ENCODE measurements around the gene DLGAP1. TPM values are rescaled to one million over a fixed set of nuclear protein-coding genes. Genes with fewer than 3 reads are reported as not detected.

DLGAP1 gene
- total RNA-seq, 2 experiments from 2014 or later = 0.31 to 0.36 TPM

DNA sequence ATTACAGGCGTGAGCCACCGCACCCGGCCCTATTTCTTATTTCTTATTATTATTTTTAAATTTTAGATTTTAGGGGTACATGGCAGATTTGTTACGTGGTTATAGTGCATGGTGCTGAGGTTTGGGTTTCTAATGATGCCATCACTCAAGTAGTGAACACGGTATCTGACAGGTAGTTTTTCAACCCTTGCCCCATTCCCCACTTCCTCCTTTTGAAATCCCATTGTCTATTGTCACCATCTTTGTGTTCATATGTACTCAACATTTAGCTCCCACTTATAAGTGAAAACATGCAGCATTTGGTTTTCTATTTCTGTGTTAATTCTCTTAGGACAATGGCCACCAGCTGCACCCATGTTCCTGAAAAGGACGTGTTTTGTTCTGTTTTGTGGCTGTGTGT is 965.6 kb downstream of the DLGAP1 start:
- TF ChIP-seq, protein P1, sequence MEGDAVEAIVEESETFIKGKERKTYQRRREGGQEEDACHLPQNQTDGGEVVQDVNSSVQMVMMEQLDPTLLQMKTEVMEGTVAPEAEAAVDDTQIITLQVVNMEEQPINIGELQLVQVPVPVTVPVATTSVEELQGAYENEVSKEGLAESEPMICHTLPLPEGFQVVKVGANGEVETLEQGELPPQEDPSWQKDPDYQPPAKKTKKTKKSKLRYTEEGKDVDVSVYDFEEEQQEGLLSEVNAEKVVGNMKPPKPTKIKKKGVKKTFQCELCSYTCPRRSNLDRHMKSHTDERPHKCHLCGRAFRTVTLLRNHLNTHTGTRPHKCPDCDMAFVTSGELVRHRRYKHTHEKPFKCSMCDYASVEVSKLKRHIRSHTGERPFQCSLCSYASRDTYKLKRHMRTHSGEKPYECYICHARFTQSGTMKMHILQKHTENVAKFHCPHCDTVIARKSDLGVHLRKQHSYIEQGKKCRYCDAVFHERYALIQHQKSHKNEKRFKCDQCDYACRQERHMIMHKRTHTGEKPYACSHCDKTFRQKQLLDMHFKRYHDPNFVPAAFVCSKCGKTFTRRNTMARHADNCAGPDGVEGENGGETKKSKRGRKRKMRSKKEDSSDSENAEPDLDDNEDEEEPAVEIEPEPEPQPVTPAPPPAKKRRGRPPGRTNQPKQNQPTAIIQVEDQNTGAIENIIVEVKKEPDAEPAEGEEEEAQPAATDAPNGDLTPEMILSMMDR (IDR thresholded peaks at IDR 0.05) = no peak
- DNase-seq (no peak), ATAC-seq (ENCODE audit: poor library complexity) (no peak)
- Histone ChIP-seq H3K9me3 (ENCODE audit: control insufficient read depth in 1 of 2, insufficient read depth in 1 of 2, low read length in 2 of 2) (no peaks in the 10 kb centered on the region), H3K4me3 (ENCODE audit: low read length) (no peak overlapping the region), H3K36me3 (ENCODE audit: insufficient read depth, low read length) (no peaks in the 10 kb centered on the region), H3K27me3 (ENCODE audit: control insufficient read depth in 1 of 2, insufficient read depth in 2 of 2, low read length in 2 of 2) (no peaks in the 10 kb centered on the region), H3K27ac (ENCODE audit: low read depth in 1 of 2, low read length in 2 of 2) (no peak overlapping the region), H3K4me1 (ENCODE audit: insufficient read depth, low read length) (no peaks in the 10 kb centered on the region)
- Mint-ChIP-seq H3K27ac (no peak overlapping the region), H3K36me3 (ENCODE audit: low read depth) (no peaks in the 10 kb centered on the region), H3K4me3 (no peak overlapping the region), H3K9me3 (no peaks in the 10 kb centered on the region), H3K4me1 (ENCODE audit: low read depth) (no peaks in the 10 kb centered on the region), H3K27me3 (peaks cover 9% of the 10 kb centered on the region)
- CTCF ChIA-PET = no interaction called here
- intact Hi-C loops (cut with DNase I, micrococcal nuclease) = no loop called here
- POLR2A ChIA-PET = no interaction called here

DNA sequence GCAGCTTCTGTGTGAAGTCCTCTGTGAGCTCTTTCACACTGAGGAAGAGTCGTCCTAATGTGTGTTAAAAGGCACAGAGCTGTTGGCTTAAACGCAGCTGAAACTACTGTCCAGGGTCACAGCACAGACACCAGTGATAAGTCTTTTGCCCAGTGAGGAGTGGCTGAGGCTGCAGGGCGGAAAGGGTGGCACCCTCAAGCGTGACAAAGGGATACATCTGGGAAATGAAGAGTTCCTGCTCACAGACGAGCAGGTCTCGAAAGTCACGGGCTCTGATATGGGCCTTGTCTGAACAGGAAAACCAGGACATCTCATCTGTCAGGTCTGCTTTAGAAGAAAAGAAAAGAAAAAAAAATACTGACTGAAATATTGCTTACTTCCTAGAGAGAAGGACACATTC is 968.6 kb downstream of the DLGAP1 start:
- DNase-seq = no peak
- H3K27ac Mint-ChIP-seq = no peak overlapping the region
- no peak overlapping the region for H3K27ac ChIP-seq (ENCODE audit: low read depth in 1 of 2, low read length in 2 of 2)
- H3K4me3 Mint-ChIP-seq = no peak overlapping the region
- ATAC-seq (ENCODE audit: poor library complexity) = no peak
- no peak overlapping the region for H3K4me3 ChIP-seq (ENCODE audit: low read length)
- no peaks in the 10 kb centered on the region for H3K36me3 Mint-ChIP-seq (ENCODE audit: low read depth)
- intact Hi-C loops (cut with DNase I, micrococcal nuclease) = no loop called here
- ChIA-PET POLR2A (no interaction called here), CTCF (no interaction called here)
- H3K4me1 ChIP-seq (ENCODE audit: insufficient read depth, low read length) = no peaks in the 10 kb centered on the region
- H3K27me3 ChIP-seq (ENCODE audit: control insufficient read depth in 1 of 2, insufficient read depth in 2 of 2, low read length in 2 of 2) = no peaks in the 10 kb centered on the region
- H3K27me3 Mint-ChIP-seq = no peaks in the 10 kb centered on the region
- no peaks in the 10 kb centered on the region for H3K9me3 ChIP-seq (ENCODE audit: control insufficient read depth in 1 of 2, insufficient read depth in 1 of 2, low read length in 2 of 2)
- no peaks in the 10 kb centered on the region for H3K36me3 ChIP-seq (ENCODE audit: insufficient read depth, low read length)
- TF ChIP-seq, protein P1 (IDR thresholded peaks at IDR 0.05) = no peak
- H3K4me1 Mint-ChIP-seq (ENCODE audit: low read depth) = no peaks in the 10 kb centered on the region
- no peaks in the 10 kb centered on the region for H3K9me3 Mint-ChIP-seq

GRCh38 chr18:3485153-3486149 is 969.7 kb downstream of the DLGAP1 start:
- CTCF ChIA-PET = no interaction called here

More at GRCh38 chr18:3485153-3486149, 969.7 kb downstream of the DLGAP1 start:
- DNase-seq (no peak), ATAC-seq (ENCODE audit: poor library complexity) (no peak)
- Mint-ChIP-seq H3K4me3 (no peak overlapping the region), H3K4me1 (ENCODE audit: low read depth) (no peaks in the 10 kb centered on the region), H3K36me3 (ENCODE audit: low read depth) (no peaks in the 10 kb centered on the region), H3K9me3 (no peaks in the 10 kb centered on the region), H3K27ac (no peak overlapping the region), H3K27me3 (no peaks in the 10 kb centered on the region)
- Histone ChIP-seq H3K27ac (ENCODE audit: low read depth in 1 of 2, low read length in 2 of 2) (no peak overlapping the region), H3K9me3 (ENCODE audit: control insufficient read depth in 1 of 2, insufficient read depth in 1 of 2, low read length in 2 of 2) (no peaks in the 10 kb centered on the region), H3K4me3 (ENCODE audit: low read length) (no peak overlapping the region), H3K27me3 (ENCODE audit: control insufficient read depth in 1 of 2, insufficient read depth in 2 of 2, low read length in 2 of 2) (no peaks in the 10 kb centered on the region), H3K4me1 (ENCODE audit: insufficient read depth, low read length) (no peaks in the 10 kb centered on the region), H3K36me3 (ENCODE audit: insufficient read depth, low read length) (no peaks in the 10 kb centered on the region)
- intact Hi-C loops (cut with DNase I, micrococcal nuclease) = no loop called here
- POLR2A ChIA-PET = no interaction called here
- TF ChIP-seq, protein P1 (IDR thresholded peaks at IDR 0.05) = no peak

Data from CD4-positive, alpha-beta T cell (primary cell).